PFSK-1 (cell line): Measurements from ENCODE around the gene TRRAP.

Experiments
- POLR2AphosphoS5 ChIP-seq: IDR thresholded peaks from 2 replicates; pipeline ENCODE4 v1.6.1; 2012; ENCODE audit warnings: low read depth, mild to moderate bottlenecking, control low read depth, low read length, moderate library complexity
- SIN3A ChIP-seq: IDR thresholded peaks from 2 replicates; pipeline ENCODE4 v1.6.1; 2012; ENCODE audit warnings: mild to moderate bottlenecking, low read length, moderate library complexity, borderline replicate concordance; ENCODE audit not compliant: insufficient read depth
- TAF1 ChIP-seq: IDR thresholded peaks from 2 replicates; pipeline ENCODE4 v1.6.1; 2012; ENCODE audit warnings: low read length, control low read depth, borderline replicate concordance; ENCODE audit not compliant: insufficient read depth
- TF ChIP-seq, protein P1 (sequence below), 2 experiments: IDR thresholded peaks; 2 replicates each; pipeline versions ENCODE4 v1.6.1 to v1.8.0; 2011 to 2012; ENCODE audit warnings: low read depth in 2 of 2, low read length in 2 of 2, control low read depth in 1 of 2, inconsistent platforms in 1 of 2, mild to moderate bottlenecking in 1 of 2, moderate library complexity in 1 of 2; ENCODE audit not compliant: insufficient read depth in 1 of 2

DNA sequence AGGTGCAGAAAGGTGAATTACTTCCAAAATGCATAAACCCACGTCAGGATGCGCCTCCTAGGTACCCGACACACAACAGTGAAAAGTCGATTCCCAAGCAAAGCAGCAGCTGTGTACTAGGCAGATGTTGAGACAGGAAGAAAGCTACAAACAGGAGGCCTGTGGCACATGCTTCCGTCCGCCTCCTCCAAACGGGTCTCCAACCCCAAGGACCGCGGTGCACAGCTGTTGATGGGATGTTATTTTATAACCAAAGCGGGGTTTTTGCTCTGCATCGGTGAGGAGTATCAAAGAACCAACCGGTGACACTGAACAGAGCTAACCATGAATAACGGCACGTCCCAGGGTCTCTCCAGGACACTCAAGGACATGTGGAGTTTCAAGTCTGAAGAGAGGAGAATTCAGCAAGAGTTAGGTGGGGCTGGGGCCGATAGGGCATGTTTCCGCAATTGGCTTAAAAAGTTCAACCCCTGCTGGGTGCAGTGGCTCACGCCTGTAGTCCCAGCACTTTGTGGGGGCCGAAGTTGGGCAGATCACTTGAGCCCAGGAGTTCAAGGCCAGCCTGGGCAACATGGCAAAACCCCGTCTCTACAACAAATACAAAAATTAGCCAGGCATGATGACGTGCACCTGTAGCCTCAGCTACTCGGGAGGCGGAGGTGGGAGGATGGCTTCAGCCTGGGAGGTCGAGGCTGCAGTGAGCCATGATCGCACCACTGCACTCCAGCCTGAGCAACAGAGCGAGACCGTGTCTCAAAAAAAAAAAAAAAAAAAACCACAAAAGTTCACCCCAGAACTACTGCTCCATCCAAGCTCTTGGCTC is 157.6 kb downstream of the TRRAP start:
- no peak for TF ChIP-seq SIN3A
- TF ChIP-seq, protein P1, sequence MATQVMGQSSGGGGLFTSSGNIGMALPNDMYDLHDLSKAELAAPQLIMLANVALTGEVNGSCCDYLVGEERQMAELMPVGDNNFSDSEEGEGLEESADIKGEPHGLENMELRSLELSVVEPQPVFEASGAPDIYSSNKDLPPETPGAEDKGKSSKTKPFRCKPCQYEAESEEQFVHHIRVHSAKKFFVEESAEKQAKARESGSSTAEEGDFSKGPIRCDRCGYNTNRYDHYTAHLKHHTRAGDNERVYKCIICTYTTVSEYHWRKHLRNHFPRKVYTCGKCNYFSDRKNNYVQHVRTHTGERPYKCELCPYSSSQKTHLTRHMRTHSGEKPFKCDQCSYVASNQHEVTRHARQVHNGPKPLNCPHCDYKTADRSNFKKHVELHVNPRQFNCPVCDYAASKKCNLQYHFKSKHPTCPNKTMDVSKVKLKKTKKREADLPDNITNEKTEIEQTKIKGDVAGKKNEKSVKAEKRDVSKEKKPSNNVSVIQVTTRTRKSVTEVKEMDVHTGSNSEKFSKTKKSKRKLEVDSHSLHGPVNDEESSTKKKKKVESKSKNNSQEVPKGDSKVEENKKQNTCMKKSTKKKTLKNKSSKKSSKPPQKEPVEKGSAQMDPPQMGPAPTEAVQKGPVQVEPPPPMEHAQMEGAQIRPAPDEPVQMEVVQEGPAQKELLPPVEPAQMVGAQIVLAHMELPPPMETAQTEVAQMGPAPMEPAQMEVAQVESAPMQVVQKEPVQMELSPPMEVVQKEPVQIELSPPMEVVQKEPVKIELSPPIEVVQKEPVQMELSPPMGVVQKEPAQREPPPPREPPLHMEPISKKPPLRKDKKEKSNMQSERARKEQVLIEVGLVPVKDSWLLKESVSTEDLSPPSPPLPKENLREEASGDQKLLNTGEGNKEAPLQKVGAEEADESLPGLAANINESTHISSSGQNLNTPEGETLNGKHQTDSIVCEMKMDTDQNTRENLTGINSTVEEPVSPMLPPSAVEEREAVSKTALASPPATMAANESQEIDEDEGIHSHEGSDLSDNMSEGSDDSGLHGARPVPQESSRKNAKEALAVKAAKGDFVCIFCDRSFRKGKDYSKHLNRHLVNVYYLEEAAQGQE (IDR thresholded peaks at IDR 0.05; ENCODE audit: insufficient read depth in 1 of 2, low read depth in 2 of 2, low read length in 2 of 2), result no peak
- TF ChIP-seq TAF1, result no peak
- no peak for TF ChIP-seq POLR2AphosphoS5
